Gastroesophageal sphincter (tissue), 3 donors: ENCODE results near the gene GRK5.

Experiments used
- CTCF ChIP-seq, 4 experiments: fragments of 200-600 bp in 2 of 4; fragments of 450-650 bp in 2 of 4; sonication (generic) in 1 of 4; IDR thresholded peaks; one replicate each; pipeline ENCODE4 v1.5.1; 2017 to 2019; ENCODE audit warnings: antibody characterized with exemption in 4 of 4, mild to moderate bottlenecking in 2 of 4, moderate library complexity in 2 of 4
- EP300 ChIP-seq: sonication (generic); formaldehyde crosslinking; IDR thresholded peaks from one replicate; pipeline ENCODE4 v1.6.1; 2017; ENCODE audit warnings: antibody characterized with exemption, mild to moderate bottlenecking
- POLR2A ChIP-seq, 2 donors: fragments of 450-650 bp; IDR thresholded peaks; one replicate each; pipeline ENCODE4 v1.6.1; 2017; ENCODE audit warnings: antibody characterized with exemption in 2 of 2, mild to moderate bottlenecking in 2 of 2, moderate library complexity in 1 of 2

- TF ChIP-seq POLR2A (IDR thresholded peaks at IDR 0.05) (no peak), CTCF (IDR thresholded peaks at IDR 0.05) (no peak), EP300 (no peak)
These were observed 137.0 kb downstream of the GRK5 start for GRCh38 chr10:119344381-119344780.
